CD1c-positive myeloid dendritic cell (primary cell): ENCODE results near the gene NRP1.
A peak's percentile ranks its signal among the peaks of the same experiment; 100 is the strongest.
"Not testable (repeated sequence)": the region's sequence is repeated elsewhere in the genome, so short reads cannot be mapped to it uniquely, and the experiment has no call there.

Experiments used
- DNase-seq: peaks from one replicate; pipeline ENCODE4 v3.0.0-alpha.2; 2016; ENCODE audit errors: extremely low spot score

Gene NRP1

DNA sequence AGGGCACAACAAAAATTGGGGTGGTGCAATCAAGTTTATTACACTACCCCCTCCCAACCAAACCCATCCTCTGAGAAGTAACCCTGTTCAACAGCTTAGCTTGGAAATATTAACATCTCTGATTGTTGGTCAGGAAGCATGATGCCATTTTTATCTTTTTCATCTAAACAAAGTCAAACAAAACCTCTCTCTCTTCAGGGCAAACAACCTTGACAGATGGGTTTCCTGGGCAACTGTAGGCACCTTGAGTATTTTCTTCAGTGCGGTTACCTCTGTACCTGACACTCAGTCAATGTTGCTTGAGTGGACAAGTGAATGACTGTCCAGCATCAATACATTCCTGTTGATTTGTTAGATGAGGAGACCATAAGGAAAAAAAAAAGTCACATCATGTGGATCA, 183.6 kb downstream of the NRP1 start:
- DNase-seq, result no peak

GRCh38 chr10:33150146-33150545, 184.3 kb downstream of the NRP1 start:
- no peak for DNase-seq

DNA sequence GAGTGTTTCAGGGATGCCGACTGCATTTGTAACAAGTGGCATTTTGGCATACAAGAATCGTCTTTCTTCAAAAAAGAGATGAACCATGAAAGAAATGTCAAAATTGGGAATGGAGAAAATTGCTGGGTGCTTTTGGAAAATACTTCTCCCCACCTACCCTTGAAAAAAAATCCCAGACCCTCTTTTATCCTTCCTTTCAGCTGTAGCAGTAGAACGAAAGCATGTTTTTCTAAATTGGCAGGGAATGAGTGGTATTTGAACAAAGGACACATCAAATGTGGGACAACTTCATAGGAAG, 187.5 kb downstream of the NRP1 start:
- no peak for DNase-seq

DNA sequence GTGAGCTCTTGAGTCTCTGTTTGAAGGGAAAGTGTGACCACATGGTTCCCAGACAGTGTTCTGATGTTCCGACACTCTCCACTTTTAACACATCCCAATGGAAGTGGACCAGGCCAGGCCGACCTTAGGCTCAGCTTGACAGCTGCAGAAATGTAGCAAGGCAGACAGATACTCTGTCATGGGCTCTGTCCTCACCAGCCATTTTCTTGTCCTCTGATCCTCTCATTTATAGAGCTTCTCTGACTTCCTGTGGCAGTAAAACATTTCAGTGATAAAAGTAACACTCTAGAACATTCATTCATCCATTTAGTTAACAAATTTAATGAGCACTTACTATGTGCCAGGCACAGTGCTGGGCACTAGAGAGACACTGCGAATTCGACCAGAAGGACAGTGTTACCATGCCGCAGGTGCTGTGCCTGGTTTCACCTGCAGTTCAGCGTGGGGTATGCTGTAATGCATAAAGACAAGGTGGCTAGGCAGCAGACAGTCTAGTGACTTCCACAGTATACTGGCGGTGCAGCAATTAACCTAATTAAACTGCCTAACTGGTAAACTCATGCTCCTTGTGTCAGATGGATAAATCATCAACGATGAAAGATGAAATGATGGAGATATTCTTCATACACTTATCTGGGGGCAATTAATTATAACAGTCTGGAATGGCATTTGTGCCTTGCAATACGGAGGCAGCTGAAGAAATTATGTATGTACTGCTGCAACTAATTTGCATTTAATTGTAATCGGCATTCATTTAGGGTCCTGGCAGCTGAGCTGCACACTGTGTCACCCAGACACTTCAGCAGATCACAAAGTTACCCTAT, 188.1 kb downstream of the NRP1 start:
- DNase-seq, result no peak

GRCh38 chr10:33145451-33146188, 188.8 kb downstream of the NRP1 start:
- DNase-seq, result peak; percentile 10

DNA sequence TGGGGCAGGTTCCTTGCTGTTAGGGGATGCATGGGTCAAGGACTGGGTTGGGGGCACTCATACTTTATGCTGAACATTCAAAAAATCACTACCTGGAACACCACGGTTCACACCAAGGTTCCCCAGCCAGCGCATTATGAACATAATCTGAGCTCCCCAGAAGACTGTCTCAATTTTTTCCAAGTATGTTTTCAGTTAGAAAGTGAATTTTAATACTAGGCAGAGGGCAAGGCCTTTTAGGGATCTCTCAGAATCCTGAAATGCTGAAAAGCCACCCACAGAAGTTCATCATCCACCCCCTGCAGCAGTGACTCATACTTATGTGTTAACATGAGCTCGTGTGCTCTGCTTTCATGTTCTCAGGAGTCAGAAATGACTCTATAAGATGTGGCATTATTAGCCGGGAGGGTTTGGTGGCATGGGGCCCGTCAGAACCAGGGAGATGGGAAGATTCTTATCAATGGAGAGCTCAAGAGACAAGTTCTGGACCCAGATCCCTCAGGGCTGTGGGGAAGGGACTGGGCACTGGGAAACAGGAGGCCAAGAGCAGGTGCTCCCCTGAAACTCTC, 191.2 kb downstream of the NRP1 start:
- peak; percentile 72 for DNase-seq

DNA sequence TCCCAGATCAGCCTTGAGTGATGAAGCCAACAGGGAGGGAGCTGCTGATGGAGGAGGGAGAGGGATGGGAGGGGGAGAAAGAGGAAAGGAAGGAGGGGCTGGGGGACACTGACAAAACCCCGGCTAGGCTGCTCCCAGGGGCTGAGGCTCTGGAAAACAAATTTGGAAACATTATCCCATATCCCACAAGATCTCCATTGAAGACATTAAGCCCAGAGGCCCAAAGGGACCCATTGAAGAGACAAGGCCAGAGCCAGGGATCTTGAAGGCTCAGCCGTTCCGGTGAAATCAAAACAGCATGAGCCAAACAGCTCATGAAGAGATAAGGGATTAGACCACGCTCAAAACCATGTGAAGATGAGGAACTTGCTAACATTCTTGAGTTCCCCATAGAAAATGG, 192.2 kb downstream of the NRP1 start:
- DNase-seq, result peak; percentile 5

DNA sequence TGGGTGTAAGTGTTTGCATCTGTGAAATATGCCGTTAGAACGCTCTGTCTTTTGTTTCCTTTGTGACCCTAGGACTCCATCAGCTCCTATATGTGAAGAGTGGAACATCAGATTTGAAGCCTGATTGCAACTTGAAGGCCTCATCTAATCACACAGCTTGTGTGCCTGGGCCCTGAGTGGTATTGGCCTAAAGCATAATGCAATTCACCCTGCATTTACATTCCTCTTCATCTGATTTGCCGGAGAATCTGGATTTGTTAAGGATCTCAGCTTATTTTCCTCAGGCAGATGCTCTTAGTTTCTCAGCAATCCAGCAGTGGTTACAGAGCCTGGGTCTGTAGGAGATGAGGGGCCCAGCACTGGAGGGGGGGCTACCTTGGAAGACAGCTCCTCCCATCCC, 193.2 kb downstream of the NRP1 start:
- DNase-seq, result no peak

DNA sequence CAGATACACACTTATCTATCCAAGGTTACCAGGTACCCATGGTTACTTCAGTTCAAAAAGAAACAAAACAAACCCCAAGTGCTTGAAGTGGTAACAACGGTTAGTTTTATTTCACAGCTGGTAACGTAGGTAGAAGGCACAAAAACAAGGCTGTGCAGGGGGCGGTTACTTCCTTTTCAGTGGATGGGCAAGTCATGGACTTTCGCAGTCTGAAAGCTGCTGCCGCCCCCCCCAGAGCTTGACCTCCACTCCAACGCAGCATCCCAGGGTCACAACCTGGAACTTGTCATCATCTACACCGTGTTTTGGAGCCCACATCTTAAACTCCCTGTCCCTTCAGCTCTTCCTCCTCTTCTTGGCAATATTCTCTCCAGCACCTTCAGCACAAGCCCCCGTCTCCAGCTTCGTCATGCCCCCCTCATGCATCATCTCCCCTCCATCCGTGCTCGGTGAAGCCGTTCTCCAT, 195.3 kb downstream of the NRP1 start:
- peak; percentile 63 for DNase-seq

DNA sequence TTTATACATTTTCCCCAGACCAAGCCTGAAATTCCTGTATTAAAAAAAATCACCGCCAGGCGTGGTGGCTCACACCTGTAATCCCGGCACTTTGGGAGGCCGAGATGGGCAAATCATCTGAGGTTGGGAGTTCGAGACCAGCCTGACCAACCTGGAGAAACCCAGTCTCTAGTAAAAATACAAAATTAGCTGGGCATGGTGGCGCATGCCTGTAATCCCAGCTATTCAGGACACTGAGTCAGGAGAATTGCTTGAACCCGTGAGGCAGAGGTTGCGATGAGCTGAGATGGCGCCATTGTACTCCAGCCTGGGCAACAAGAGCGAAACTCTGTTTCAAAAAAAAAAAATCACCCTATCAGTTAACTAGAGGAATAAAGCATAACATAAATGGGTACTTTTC, 195.8 kb downstream of the NRP1 start:
- DNase-seq, result not testable (repeated sequence)

GRCh38 chr10:33137356-33138005, 197.0 kb downstream of the NRP1 start:
- DNase-seq, result no peak

DNA sequence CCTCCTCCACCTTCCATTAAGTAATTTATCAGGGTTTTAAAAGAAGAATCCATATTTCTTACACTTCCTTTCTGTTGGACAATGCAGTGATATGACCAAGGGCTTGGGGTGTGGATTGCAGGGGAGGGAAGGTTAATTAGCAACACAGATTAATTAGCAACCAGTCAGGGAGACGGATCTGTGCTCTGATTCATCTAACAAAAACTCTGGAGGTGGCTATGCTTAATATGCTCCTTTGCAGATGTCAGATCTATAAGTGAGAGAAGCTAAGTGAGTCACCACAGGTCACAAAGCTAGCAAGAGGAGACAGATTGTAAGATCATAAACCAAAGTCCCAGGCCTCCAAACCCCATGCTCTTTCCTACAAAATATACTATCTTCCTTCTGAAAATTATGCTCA, 197.7 kb downstream of the NRP1 start:
- no peak for DNase-seq

DNA sequence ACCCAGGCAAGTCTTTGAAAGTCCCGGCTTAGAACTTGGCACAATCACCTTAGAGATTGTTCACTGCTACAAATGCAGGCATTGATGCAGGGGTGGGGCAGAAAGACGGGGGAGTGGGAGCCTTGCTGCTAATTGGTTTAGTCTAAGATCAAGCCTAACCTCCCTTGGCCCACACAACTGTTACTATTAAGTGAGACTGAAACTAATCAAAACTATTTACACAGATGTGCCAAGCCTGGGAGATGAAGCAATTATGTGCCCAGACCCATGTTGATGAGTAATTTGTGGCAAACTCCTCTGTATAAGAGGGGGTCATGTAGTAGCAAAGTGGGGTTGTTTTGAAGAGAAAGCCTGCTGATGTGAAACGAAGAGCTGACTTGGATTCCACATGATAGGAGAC, 198.2 kb downstream of the NRP1 start:
- no peak for DNase-seq

- DNase-seq, result peak; percentile 46
These were observed 200.3 kb downstream of the NRP1 start for GRCh38 chr10:33134011-33134751.

DNA sequence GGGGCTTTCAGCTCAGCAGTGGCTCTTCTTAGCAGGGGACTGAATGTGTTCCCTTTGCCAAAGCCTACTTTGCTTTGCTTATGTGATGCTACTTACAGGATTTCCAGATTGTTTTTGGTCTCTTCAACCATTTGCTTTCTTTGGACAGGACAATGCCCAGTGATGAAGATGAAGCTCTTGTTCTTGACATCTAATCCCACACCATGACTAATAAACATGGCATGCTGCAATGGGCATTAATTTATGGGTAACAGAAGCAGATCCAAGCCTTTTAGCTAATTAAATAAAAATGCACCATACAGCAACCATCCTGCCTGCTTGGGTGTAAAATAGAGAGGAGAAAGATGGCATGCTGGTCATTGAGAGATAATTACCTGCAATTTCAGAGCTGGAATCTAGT, 200.9 kb downstream of the NRP1 start:
- no peak for DNase-seq

GRCh38 chr10:33132626-33133025, 201.8 kb downstream of the NRP1 start:
- no peak for DNase-seq

GRCh38 chr10:33129996-33130386, 204.5 kb downstream of the NRP1 start:
- DNase-seq, result no peak

GRCh38 chr10:33129141-33129995, 205.1 kb downstream of the NRP1 start:
- DNase-seq, result no peak

GRCh38 chr10:33127622-33128021, 206.8 kb downstream of the NRP1 start:
- DNase-seq, result no peak
